Activated CD4-positive, alpha-beta memory T cell treated with anti-CD3 and anti-CD28 coated beads for 36 hours (primary cell): Measurements from ENCODE around the gene RMDN3. TPM values are rescaled to one million over a fixed set of nuclear protein-coding genes. Genes with fewer than 3 reads are reported as not detected.

Source experiments
- CTCF ChIA-PET: fragments of 350-600 bp; sonication (Branson Sonifier 250); formaldehyde crosslinking; loops from one replicate; lab custom pipeline; 2021; ENCODE audit warnings: antibody characterized with exemption, inconsistent platforms; lab: Charles Lee
- POLR2A ChIA-PET: fragments of 350-600 bp; sonication (Branson Sonifier 250); formaldehyde crosslinking; loops from one replicate; lab custom pipeline; 2021; ENCODE audit warnings: antibody characterized with exemption; lab: Charles Lee
- DNase-seq: peaks from one replicate; pipeline ENCODE4 v3.0.0-alpha.2; 2020
- H3K27ac Mint-ChIP-seq: one replicate; pipeline ENCODE4 v1.8.0; 2021; ENCODE audit warnings: mixed read lengths
- H3K27me3 Mint-ChIP-seq: one replicate; pipeline ENCODE4 v1.8.0; 2021; ENCODE audit warnings: mixed read lengths
- H3K36me3 Mint-ChIP-seq: one replicate; pipeline ENCODE4 v1.8.0; 2021; ENCODE audit warnings: mixed read lengths
- H3K4me1 Mint-ChIP-seq: one replicate; pipeline ENCODE4 v1.8.0; 2021; ENCODE audit warnings: low read depth, mixed read lengths
- H3K4me3 Mint-ChIP-seq: one replicate; pipeline ENCODE4 v1.8.0; 2021; ENCODE audit warnings: mild to moderate bottlenecking, mixed read lengths
- H3K9me3 Mint-ChIP-seq: one replicate; pipeline ENCODE4 v1.8.0; 2021; ENCODE audit warnings: mixed read lengths
- intact Hi-C: fragments of 100-400 bp; cut with micrococcal nuclease; formaldehyde crosslinking; loops from one replicate; pipeline ENCODE4 v1.15.1; 2023
- total RNA-seq, 2 experiments: library from RNA; stranded (reverse); gene quantifications; one replicate each; pipeline ENCODE4 v1.2.3, GENCODE V29; 2021

The RMDN3 gene
- total RNA-seq, 2 experiments from 2014 or later: 22.6 to 22.7 TPM

DNA sequence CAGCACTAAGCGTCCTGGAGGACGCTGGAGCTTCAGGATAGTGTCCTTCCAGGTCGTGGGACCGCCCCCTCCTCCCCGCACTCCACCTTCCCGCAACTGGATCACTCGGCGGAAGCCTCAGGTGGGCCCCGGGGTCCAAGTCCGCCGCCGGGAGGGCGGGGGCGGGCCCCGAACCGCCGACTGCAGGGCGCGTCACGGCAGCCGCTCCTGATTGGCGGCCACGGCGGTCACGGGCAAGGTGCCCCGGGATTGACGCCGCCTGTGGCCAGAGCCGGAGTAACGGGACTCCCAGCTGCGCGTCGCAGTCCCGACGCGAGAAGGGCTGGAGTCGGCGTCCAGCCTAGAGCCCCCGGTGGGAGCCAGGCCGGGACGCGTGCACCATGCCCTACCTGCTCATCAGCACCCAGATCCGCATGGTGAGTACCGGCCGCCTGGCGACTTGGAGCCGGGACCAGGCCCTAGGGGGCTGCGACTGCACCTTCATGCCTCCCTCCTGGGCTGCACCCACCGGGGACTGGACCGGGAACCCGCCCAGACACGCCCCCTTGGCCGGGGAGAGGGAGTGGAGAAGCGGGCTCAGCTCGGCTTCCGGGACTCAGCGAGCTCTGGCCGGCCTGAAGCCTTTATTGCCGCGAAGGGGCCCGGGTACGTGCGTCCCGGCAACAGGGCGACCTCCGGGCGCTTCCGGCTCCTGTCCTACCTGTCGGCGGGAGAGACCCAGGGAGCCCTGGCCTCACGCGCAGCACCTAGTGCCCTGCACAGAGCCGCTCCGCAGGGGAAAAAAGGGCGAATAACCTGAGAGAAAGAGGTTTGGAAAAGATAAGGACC lies 9.0 kb upstream of the RMDN3 start, which contains the start of gene GCHFR:
Gene GCHFR, plus strand, starts transcription at position 268 of the 828 bp plus-strand sequence. Its CDS starts 113 bp downstream, at position 381.
- Mint-ChIP-seq H3K27ac (peak within 1 kb of the TSS; percentile 79), H3K4me1 (peaks cover 30% of the 10 kb centered on the region), H3K4me3 (peak within 1 kb of the TSS; percentile 63), H3K36me3 (peaks cover 2% of the 10 kb centered on the region), H3K9me3 (no peaks in the 10 kb centered on the region), H3K27me3 (no peaks in the 10 kb centered on the region)
- ChIA-PET POLR2A (interaction anchor here (0.9 to 3.5 kb wide), 6 partner anchors 10 to 130 kb away, joined by 3 to 18 read pairs (median 4); partner anchors contain the start of gene RAD51), CTCF (interaction anchor here (0.9 to 6.0 kb wide), 4 partner anchors 20 to 130 kb away, joined by 3 to 47 read pairs (median 6); partner anchors contain the start of gene VPS18)
- peak; percentile 82 for DNase-seq
- intact Hi-C loops: loop anchor here (1.0 to 10.0 kb wide), 3 partner anchors 9 to 81 kb away; partner anchors contain the start of genes RMDN3 and SPINT1

DNA sequence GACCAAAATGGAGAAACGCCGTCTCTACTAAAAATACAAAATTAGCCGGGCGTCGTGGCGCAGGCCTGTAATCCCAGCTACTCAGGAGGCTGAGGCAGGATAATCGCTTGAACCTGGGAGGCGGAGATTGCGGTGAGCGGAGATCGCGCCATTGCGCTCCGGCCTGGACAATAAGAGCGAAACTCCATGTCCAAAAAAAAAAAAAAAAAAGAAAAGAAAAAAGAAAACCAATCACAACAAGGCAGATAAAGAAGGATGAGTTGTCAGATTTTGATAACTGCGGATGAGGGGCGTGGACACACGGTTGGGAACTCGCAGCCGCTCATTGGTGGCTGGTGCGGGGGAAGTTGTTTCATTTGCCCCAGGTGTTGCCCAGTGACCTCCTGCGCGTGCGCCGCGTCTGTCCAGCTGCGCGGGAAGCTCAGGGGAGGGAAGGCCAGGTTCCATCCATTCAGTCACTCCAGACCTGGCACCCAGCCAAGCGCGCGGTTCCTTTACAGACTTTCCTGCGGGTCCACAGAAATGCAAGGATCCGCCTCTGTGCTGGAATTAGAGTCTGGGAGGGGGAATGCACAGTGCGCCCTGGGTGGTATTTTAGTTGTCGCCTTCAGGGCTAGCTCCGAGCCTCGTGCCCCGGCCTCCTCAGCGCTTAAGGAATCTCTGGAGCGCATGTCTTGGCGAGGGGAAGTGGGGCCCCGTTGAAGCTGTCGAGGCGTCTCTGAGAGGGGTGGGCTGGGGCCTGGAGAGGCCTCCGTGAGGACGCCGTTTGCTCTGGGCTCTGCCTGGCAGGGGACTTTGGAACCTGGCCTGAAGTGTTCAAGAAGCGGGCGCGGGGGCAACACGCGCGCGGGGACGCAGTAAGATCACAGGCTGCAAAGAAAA lies 8.1 kb upstream of the RMDN3 start:
- CTCF ChIA-PET: interaction anchor here (0.7 to 6.0 kb wide), 5 partner anchors 13 to 131 kb away, joined by 3 to 47 read pairs (median 4); partner anchors contain the start of gene VPS18
- POLR2A ChIA-PET: interaction anchor here (0.6 to 3.5 kb wide), 5 partner anchors 13 to 131 kb away, joined by 3 to 18 read pairs (median 3); partner anchors contain the start of gene RAD51
- H3K4me3 Mint-ChIP-seq: peak overlapping the region; percentile 63
- intact Hi-C loops: loop anchor here (10.0 kb wide), 1 partner anchor 82 kb away; the partner anchor contains the start of gene SPINT1
- no peaks in the 10 kb centered on the region for H3K27me3 Mint-ChIP-seq
- peaks cover 26% of the 10 kb centered on the region for H3K4me1 Mint-ChIP-seq
- peak; percentile 70 for DNase-seq
- no peaks in the 10 kb centered on the region for H3K9me3 Mint-ChIP-seq
- peaks cover under 1% of the 10 kb centered on the region for H3K36me3 Mint-ChIP-seq
- peak overlapping the region; percentile 79 for H3K27ac Mint-ChIP-seq

DNA sequence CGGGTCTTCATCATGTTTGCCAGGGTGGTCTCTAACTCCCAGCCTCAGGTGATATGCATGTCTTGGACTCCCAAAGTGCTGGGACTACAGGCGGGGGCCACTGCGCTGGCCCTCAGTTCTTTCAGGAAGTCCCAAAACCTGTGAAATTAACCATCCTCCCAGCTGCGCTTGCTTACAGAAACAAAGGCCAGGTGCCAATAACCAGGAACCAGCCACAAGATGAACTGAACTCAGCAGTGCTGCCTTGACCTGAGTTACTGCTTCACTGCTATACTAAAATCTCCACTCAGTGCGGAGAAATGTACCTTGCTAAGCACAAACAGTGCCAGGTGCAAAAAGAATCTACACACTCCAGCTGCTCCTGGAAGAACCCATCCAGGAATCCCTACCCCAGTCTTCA lies 4.9 kb upstream of the RMDN3 start:
- Mint-ChIP-seq H3K36me3 (no peaks in the 10 kb centered on the region), H3K27me3 (no peaks in the 10 kb centered on the region), H3K27ac (no peak overlapping the region), H3K9me3 (no peaks in the 10 kb centered on the region), H3K4me3 (no peak overlapping the region), H3K4me1 (peaks cover 16% of the 10 kb centered on the region)
- CTCF ChIA-PET: no interaction called here
- intact Hi-C loops: loop anchor here (10.0 kb wide), 1 partner anchor 85 kb away; the partner anchor contains the start of gene SPINT1
- no peak for DNase-seq
- POLR2A ChIA-PET: no interaction called here

DNA sequence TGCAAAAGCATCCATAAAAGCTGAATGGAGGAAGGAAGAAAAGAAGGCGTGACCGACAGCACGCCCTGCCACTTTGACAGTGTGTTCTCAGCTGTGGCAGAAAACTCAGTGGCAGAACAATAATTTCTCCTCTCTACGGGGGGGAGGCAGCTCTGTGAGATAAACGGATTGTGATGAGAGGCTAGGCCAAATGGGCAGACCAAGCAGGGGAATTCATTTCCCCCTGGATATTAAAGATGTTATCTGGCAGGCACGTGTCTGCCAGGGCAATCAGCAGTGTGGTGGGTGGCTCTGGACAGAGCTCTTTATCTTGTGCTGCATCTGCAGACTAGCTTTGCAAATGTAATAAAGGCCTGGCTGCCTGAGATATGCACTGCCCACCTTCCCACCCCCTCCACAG lies 1.9 kb upstream of the RMDN3 start:
- Mint-ChIP-seq H3K36me3 (peaks cover 2% of the 10 kb centered on the region), H3K27ac (no peak overlapping the region), H3K4me3 (no peak overlapping the region), H3K4me1 (peaks cover 23% of the 10 kb centered on the region), H3K9me3 (no peaks in the 10 kb centered on the region), H3K27me3 (no peaks in the 10 kb centered on the region)
- ChIA-PET CTCF (no interaction called here), POLR2A (interaction anchor here (0.7 to 1.5 kb wide), 2 partner anchors 62 to 1070 kb away, joined by 3 to 7 read pairs; partner anchors contain the start of gene RAD51)
- intact Hi-C loops: no loop called here
- DNase-seq: no peak

DNA sequence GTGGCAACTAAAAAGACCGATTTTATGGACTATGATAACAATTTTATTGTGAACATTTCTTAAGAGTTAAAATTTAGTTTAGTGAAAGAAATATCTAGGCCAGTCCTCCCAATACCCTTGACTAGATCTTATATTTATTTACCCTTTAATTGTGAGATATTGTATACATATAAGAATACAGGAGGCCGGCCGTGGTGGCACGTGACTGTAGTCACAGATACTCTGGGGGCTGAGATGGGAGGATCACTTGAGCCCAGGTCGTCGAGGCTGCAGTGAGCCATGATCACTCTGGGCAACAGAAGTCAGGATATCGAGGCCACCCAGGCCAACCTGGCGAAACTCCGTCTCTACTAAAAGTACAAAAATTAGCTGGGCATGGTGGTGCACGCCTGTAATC lies 756 bp upstream of the RMDN3 start:
- Mint-ChIP-seq H3K27me3 (no peaks in the 10 kb centered on the region), H3K4me1 (peaks cover 28% of the 10 kb centered on the region), H3K9me3 (no peaks in the 10 kb centered on the region), H3K4me3 (peak overlapping the region; percentile 90), H3K36me3 (peaks cover 11% of the 10 kb centered on the region), H3K27ac (peak overlapping the region; percentile 94)
- ChIA-PET POLR2A (interaction anchor here (0.7 to 1.5 kb wide), 2 partner anchors 11 to 61 kb away, joined by 4 to 7 read pairs; partner anchors contain the start of gene RAD51), CTCF (no interaction called here)
- intact Hi-C loops: loop anchor here (1.0 to 2.0 kb wide), 5 partner anchors 8 to 161 kb away; partner anchors contain the start of genes DNAJC17, GCHFR, KNL1 and ZFYVE19
- DNase-seq: peak; percentile 24

DNA sequence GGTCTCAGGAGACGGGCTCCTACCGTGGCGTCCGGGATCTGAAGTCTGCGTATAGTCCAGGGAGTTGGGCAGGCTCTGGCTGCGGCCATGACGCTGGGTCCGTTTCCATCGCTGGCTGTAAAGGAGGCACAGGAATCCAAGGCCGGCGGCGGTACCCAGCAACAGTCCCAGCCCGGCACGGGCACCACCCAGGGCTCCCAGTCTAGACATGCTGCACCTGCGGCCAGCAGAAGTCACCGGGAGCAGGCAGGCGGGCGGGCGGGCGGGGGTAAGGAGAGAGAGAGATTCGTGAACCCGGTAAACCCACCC lies 526 bp downstream of the RMDN3 start:
- intact Hi-C loops: loop anchor here (2.0 kb wide), 2 partner anchors 52 to 160 kb away; partner anchors contain the start of genes DNAJC17, KNL1 and ZFYVE19
- Mint-ChIP-seq H3K27me3 (no peaks in the 10 kb centered on the region), H3K4me3 (peak overlapping the region; percentile 90), H3K36me3 (peaks cover 19% of the 10 kb centered on the region), H3K27ac (peak overlapping the region; percentile 94), H3K4me1 (peaks cover 28% of the 10 kb centered on the region), H3K9me3 (no peaks in the 10 kb centered on the region)
- POLR2A ChIA-PET: interaction anchor here (1.0 to 1.8 kb wide), 2 partner anchors 10 to 11 kb away, joined by 4 to 7 read pairs; partner anchors contain the start of gene GCHFR
- DNase-seq: peak; percentile 38
- CTCF ChIA-PET: interaction anchor here (1.4 to 1.9 kb wide), 2 partner anchors 28 to 58 kb away, joined by 3 to 11 read pairs; no protein-coding TSS in a partner anchor

DNA sequence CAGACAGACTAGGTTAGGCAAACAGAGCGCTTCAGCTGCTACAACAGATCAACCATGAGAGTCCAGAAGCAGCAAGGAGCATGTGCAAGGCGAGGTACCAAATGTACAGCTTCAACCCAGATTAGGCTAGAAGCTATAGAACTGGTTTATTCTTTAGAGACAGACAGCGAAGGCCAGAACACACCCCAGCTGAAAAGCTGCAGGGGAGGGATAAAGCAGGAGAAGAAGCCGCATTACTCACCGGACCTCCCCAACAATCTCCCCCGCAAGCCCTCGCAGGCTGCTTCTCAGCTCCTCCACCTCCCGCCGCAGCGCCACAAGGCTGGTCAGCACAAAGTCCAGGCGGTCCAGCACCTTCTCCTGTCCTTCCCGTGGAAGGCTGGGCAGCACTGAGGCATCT lies 3.3 kb downstream of the RMDN3 start:
- no peak overlapping the region for H3K27ac Mint-ChIP-seq
- peaks cover 31% of the 10 kb centered on the region for H3K4me1 Mint-ChIP-seq
- H3K4me3 Mint-ChIP-seq: no peak overlapping the region
- intact Hi-C loops: no loop called here
- H3K36me3 Mint-ChIP-seq: peaks cover 30% of the 10 kb centered on the region
- no peaks in the 10 kb centered on the region for H3K9me3 Mint-ChIP-seq
- ChIA-PET POLR2A (no interaction called here), CTCF (interaction anchor here (1.0 kb wide), 1 partner anchor 142 kb away, joined by 3 read pairs; the partner anchor contains the start of gene VPS18)
- H3K27me3 Mint-ChIP-seq: no peaks in the 10 kb centered on the region
- no peak for DNase-seq

DNA sequence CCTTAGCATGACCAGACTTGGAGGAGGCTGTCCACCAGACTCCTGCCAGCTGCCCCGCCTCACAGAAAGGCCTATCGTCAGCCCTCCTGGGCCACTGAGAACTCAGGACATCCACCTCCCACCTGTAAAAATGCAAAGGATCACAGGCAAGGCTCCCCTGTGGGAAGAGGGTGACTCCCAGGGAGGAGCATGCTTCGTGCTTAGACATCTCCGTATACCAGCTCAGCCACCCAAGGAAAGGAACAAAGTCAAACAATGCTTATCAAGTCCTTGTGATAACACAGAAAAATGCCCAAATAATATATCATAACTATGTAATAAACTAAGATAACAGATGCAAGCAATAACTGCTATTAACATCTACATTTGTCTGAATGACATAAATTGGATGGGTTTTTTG lies 4.2 kb downstream of the RMDN3 start:
- intact Hi-C loops: no loop called here
- Mint-ChIP-seq H3K27me3 (no peaks in the 10 kb centered on the region), H3K9me3 (no peaks in the 10 kb centered on the region), H3K4me1 (peaks cover 31% of the 10 kb centered on the region), H3K4me3 (no peak overlapping the region), H3K27ac (no peak overlapping the region), H3K36me3 (peaks cover 30% of the 10 kb centered on the region)
- no peak for DNase-seq
- ChIA-PET POLR2A (no interaction called here), CTCF (interaction anchor here (1.1 kb wide), 2 partner anchors 32 to 143 kb away, joined by 3 to 5 read pairs; partner anchors contain the start of gene VPS18)

DNA sequence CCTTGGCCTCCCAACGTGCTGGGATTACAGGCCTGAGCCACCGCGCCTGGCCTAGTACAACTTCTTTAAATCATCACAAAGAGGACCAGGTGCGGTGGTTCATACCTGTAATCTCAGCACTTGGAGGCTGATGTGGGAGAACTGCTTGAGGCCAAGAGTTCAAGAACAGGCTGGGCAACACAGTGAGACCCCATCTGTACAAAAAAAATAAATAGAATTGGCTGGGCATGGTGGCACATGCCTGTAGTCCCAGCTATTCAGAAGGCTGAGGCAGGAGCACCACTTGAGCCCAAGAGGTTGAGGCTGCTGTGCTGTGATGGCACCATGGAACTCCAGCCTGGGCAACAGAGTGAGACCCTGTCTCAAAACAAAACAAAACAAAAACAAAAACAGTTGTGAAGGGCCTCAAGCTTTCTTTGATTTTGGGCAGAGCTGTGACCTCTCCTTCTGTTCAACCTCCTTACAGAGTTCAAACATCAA lies 5.9 kb downstream of the RMDN3 start:
- ChIA-PET CTCF (no interaction called here), POLR2A (no interaction called here)
- no peak for DNase-seq
- intact Hi-C loops: no loop called here
- Mint-ChIP-seq H3K36me3 (peaks cover 33% of the 10 kb centered on the region), H3K27me3 (no peaks in the 10 kb centered on the region), H3K9me3 (no peaks in the 10 kb centered on the region), H3K4me1 (peaks cover 39% of the 10 kb centered on the region), H3K27ac (no peak overlapping the region), H3K4me3 (no peak overlapping the region)

DNA sequence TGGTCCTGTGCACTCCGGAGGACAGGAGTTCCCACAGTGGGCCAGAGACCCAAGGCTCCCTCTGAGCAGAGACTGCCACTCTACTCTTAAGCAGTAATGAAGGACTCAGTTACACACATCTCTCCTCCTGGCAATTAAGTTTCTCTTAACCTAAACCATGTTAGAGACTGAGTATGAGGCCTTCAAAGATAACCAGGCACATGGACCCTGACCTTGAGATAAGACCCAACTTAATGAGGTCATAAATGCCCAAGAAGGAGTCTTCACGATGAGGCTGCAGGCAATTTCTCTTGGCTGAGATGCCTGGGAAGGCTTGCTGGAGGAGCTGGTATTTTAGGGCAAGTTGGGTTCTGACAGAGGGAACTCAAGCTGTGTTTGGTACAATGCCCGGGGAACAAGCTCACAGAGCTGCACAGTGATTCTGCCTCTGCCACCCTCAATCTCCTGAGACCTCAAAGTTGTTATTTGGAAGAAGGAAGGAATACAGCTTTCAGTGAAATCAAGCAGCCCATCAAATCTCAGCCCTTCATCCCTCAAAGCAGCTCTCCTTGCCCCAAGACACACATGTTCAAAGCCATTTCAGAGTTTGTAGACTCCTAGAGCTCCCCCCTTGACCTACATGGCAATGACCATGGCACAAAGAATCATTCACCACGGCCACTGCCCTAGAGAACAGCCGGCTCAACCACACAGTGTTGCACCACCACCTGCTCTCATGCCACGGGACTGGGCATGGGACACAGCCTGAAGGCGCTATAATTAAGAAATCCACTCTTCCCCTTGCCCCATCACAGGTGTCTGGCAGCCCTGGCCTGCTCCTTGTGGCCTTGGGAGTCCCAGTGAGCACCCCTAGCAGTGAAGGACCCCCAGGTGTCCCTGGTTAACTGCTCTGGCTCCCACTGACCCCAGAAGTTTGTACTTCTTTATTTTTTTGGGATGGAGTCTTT lies 7.1 kb downstream of the RMDN3 start:
- Mint-ChIP-seq H3K27me3 (no peaks in the 10 kb centered on the region), H3K36me3 (peaks cover 35% of the 10 kb centered on the region), H3K27ac (peak overlapping the region; percentile 51), H3K4me1 (peaks cover 37% of the 10 kb centered on the region), H3K4me3 (no peak overlapping the region), H3K9me3 (no peaks in the 10 kb centered on the region)
- ChIA-PET POLR2A (interaction anchor here (1.1 kb wide), 1 partner anchor 15 kb away, joined by 3 read pairs; no protein-coding TSS in a partner anchor), CTCF (interaction anchor here (1.2 to 5.3 kb wide), 2 partner anchors 34 to 111 kb away, joined by 3 to 34 read pairs; no protein-coding TSS in a partner anchor)
- intact Hi-C loops: no loop called here
- DNase-seq: no peak
